SKM-1 treated with dmso at 0.1 percent for 144 hours (cell line): ENCODE results near the gene SIGLEC15.
A peak's percentile ranks its signal among the peaks of the same experiment; 100 is the strongest.
"Not testable (repeated sequence)": the region's sequence is repeated elsewhere in the genome, so short reads cannot be mapped to it uniquely, and the experiment has no call there.

ENCODE experiments used
- DNase-seq: peaks from one replicate; lab custom pipeline; 2025; ENCODE audit not compliant: unreplicated experiment; lab: John Stamatoyannopoulos, UW

SIGLEC15 gene

GRCh38 chr18:45818765-45819164, 6.7 kb upstream of the SIGLEC15 start:
- peak; percentile 12 for DNase-seq

DNA sequence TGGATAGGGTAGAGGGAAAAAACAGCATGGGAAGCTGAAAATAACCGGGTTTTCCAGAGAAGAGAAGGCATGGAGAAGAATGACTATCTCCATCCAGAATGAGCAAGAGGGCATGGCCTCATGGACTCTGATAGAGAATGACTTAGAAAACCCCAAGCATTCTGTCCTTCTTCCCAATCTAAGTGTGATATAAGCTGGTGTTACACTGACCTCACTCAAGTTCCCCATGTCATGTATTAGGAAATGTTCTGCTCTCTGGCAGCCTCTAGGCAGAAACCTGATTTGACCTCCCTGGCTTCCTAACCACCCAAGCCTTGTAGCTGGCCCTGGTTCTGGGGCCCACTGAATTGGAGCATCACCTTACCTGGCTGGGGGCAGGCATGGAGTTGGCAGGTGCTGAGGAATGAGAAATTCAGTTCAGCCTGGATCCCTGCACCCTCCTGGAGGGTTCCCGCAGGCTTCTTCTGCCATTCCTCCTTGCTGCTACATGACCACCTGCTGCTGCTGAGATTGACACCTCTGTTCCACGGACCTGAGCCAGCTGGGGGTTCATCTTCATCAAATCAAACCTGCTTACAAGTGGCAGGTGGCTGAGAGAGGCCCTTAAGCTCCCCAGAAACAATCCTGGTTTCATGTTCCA, 5.2 kb upstream of the SIGLEC15 start:
- peak; percentile 46 for DNase-seq

DNA sequence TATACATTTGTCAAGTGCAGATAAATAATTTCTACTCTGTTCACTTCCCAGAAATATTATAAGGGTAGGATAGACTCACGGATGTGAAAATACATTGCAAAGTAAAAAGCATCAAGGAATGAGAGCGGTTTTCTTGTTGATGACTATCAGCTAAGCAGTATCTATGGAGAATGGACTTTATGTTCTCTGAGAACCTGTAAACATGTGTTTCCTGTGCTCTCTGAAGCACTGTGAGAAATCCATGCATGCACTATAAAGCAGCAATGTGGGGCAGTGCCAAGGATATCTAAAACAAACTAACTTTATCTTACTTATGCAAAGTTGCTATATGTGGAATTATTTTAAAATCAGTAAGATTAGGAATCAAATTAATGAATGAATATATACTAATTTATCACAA, 4.4 kb upstream of the SIGLEC15 start:
- no peak for DNase-seq

GRCh38 chr18:45821711-45822110, 3.8 kb upstream of the SIGLEC15 start:
- DNase-seq: no peak

- DNase-seq: no peak
Measured at GRCh38 chr18:45826084-45826483, 609 bp downstream of the SIGLEC15 start.

DNA sequence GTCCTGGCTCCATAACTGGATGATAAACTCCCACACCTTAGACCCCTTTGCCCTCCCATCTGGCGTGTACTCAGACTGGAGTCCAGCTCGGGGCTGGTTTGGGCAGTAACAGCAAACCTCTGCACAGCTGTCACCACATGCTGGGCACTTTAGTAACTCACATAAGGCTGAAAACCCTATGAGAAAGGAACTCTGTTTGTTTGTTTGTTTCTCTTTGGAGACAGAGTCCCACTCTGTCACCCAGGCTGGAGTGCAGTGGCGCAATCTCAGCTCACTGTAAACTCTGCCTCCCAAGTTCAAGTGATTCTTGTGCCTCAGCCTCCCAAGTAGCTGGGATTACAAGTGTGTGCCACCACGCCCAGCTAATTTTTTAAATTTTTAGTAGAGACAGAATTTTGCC, 1.2 kb downstream of the SIGLEC15 start:
- not testable (repeated sequence) for DNase-seq

- DNase-seq: peak; percentile 20
Measured at GRCh38 chr18:45828917-45829811, 3.7 kb downstream of the SIGLEC15 start.

DNA sequence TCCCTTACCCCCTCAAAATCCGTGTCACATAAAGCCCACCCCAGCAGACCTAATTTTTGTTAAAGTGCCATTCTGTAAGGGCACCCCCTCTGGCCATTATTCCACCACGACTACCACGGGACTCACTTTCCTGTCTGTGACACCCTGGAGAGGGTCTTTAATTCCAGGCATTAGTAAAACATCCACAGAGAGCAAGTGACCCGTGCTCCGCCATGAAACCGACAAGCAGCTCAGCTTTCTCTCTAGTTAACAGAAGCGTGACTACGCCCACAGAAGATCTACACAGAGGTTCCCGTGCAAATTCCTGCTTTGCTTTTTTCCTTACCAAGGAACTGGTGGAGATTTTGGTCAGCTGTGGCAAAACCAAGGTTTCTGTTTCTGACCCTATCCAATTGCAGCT, 4.4 kb downstream of the SIGLEC15 start:
- no peak for DNase-seq

GRCh38 chr18:45830917-45831316, 5.4 kb downstream of the SIGLEC15 start:
- no peak for DNase-seq

- DNase-seq: no peak
Measured at GRCh38 chr18:45833846-45834245, 8.4 kb downstream of the SIGLEC15 start.

- no peak for DNase-seq
Measured at GRCh38 chr18:45834306-45834705, 8.8 kb downstream of the SIGLEC15 start.

- no peak for DNase-seq
Measured at GRCh38 chr18:45835057-45835636, 9.7 kb downstream of the SIGLEC15 start.

- no peak for DNase-seq
Measured at GRCh38 chr18:45836242-45837205, 11.0 kb downstream of the SIGLEC15 start.

DNA sequence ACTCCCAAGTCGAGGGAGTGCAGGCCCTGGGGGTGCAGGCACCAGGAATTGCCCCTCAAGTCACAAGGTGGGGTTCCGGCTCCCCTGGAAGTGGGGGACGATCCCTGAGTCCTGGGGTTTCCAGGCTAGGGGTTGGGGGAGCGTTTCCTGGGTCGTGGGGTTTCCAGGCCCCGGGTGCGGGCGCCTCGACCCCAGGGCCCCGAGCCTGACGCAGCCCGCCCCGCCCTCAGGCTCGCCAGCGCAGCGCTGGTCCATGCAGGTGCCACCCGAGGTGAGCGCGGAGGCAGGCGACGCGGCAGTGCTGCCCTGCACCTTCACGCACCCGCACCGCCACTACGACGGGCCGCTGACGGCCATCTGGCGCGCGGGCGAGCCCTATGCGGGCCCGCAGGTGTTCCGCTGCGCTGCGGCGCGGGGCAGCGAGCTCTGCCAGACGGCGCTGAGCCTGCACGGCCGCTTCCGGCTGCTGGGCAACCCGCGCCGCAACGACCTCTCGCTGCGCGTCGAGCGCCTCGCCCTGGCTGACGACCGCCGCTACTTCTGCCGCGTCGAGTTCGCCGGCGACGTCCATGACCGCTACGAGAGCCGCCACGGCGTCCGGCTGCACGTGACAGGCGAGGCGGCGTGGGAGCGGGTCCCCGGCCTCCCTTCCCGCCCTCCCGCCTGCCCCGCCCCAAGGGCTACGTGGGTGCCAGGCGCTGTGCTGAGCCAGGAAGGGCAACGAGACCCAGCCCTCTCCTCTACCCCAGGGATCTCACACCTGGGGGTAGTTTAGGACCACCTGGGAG, 12.0 kb downstream of the SIGLEC15 start:
- DNase-seq: no peak

- no peak for DNase-seq
Measured at GRCh38 chr18:45838302-45839070, 13.0 kb downstream of the SIGLEC15 start.

DNA sequence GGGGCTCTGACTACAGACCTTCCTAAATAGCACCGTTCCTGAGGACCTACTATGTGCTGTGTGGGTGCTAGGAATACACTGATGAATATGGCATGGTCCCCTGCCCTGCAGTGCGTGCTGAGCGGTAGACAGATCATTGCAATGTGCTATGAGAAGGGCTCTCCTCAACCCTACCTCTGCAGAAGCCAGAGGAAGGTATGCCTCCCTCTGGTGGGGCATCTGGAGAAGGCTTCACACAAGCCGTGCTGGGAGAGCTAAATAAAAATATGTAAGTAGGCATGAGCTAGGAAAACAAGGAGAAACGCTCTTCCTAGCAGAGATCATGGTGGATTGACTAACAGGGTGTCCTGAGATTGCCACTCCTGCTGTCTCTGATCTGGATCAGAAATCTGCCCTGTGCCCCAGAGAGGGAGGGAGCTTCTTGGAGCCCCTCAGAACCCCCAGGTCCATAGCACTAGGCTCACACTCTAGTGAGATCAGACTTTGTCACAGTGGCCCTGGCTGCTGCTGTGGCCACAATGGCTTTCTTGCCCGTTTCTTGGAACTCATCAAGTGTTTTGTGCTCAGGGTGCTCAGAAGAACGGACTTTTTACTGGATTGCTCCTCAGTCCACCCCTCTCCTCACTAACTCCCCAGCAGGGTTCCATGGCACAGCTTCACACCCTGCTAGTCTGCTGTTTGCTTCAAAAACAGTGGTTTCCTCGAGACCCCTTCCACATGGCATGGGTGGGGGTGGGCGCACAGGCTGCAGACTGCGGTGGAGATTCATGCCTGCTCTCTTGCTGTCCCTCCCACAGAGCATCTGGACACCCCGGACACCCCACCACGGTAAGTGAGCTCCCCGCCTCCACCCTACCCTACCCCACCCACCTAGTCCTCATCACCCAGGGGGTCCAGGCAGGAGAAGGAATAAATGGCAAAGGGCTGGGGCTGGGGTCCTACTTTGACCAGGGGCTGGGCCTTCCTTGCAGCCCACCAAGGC, 14.2 kb downstream of the SIGLEC15 start:
- DNase-seq: no peak

DNA sequence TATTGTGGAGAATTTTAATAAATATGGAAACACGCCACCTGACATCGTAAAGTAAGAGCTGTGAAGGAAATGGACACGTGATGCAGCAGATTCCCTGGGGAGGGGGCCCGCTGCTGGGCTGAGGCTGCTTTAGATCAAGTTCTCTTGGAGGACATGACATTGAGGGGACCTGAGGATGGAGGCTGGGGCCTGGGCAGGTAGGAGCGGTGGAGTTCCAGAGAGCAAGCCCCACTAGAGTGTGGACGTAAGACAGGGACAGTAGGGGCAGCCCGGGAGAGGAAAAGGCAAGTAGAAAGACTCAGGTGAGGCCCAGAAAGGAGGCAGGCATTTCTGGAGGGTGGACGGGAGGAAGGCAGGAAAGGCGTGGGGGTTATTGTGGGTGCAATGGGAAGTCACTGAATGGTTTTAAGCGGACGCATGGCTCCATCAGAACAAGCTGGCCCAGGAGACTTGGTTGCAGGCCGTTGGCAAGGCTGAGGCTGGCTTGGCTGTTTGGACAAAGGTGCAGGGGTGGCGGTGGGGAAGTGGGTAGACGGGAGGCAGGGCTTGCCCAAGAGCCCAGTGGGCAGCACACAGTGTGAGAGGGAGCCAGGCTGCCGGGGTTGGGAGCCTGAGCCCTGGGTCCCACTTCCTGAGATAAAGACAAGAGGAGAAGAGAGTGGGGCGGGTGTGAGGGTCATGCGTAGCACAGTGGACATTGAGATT, 15.7 kb downstream of the SIGLEC15 start:
- DNase-seq: no peak
